ENCODE data around the gene BRD7.

Gene BRD7

GRCh38 chr16:50267151-50267631 lies 101.6 kb downstream of the BRD7 start:
- peak overlapping the region; percentile 77; the same call in 1 of the 2 replicates for H2AFZ ChIP-seq (ENCODE audit: low read length)
- H3F3A ChIP-seq (ENCODE audit: insufficient read depth, low read length) = no peaks in the 10 kb centered on the region
- H3K9ac ChIP-seq (ENCODE audit: low read length) = peak overlapping the region; percentile 66; the same call in 1 of the 2 replicates
- H3K36me3 ChIP-seq (replicated peaks; ENCODE audit: insufficient read depth, low read length) = no peaks in the 10 kb centered on the region
- no peak overlapping the region for H3K27ac ChIP-seq (ENCODE audit: low read length)
- no peaks in the 10 kb centered on the region for H3K9me2 ChIP-seq (replicated peaks; ENCODE audit: insufficient read depth, low read length)
- H4K20me1 ChIP-seq (ENCODE audit: insufficient read depth, low read length) = no peaks in the 10 kb centered on the region
- TF ChIP-seq CTCF (IDR thresholded peaks at IDR 0.05; ENCODE audit: low read length) (no peak), EZH2 (optimal IDR thresholded peaks at IDR 0.05; ENCODE audit: low read depth, low read length) (no peak), EZH2phosphoT487 (IDR thresholded peaks at IDR 0.05; ENCODE audit: low read length) (no peak)
- no peaks in the 10 kb centered on the region for H3K9me3 ChIP-seq (replicated peaks; ENCODE audit: insufficient read depth, low read length)
- H3K79me2 ChIP-seq (ENCODE audit: low read length) = peaks cover 17% of the 10 kb centered on the region; the same call in 1 of the 2 replicates
- H3K27me3 ChIP-seq (replicated peaks; ENCODE audit: insufficient read depth, low read length) = no peaks in the 10 kb centered on the region
- H3K4me1 ChIP-seq (ENCODE audit: low read length) = peaks cover 15% of the 10 kb centered on the region
- H3K4me2 ChIP-seq (ENCODE audit: low read depth, low read length) = peak overlapping the region; percentile 89
- DNase-seq = no peak
- H3K4me3 ChIP-seq (ENCODE audit: low read length) = peak overlapping the region; percentile 73

GRCh38 chr16:50266337-50267091 lies 102.3 kb downstream of the BRD7 start, which contains the start of gene ADCY7:
ADCY7 (plus strand) TSS chr16:50266551; CDS start chr16:50288180, 21,629 bp downstream.
- Histone ChIP-seq H3K4me1 (ENCODE audit: low read length) (peaks cover 15% of the 10 kb centered on the region), H3K9ac (ENCODE audit: low read length) (peak within 1 kb of the TSS; percentile 66), H2AFZ (ENCODE audit: low read length) (peak within 1 kb of the TSS; percentile 77), H3K4me3 (ENCODE audit: low read length) (peak within 1 kb of the TSS; percentile 73), H3K27me3 (replicated peaks; ENCODE audit: insufficient read depth, low read length) (no peaks in the 10 kb centered on the region), H3K9me2 (replicated peaks; ENCODE audit: insufficient read depth, low read length) (no peaks in the 10 kb centered on the region), H3K4me2 (ENCODE audit: low read depth, low read length) (peak within 1 kb of the TSS; percentile 89), H3K79me2 (ENCODE audit: low read length) (peaks cover 17% of the 10 kb centered on the region; the same call in 1 of the 2 replicates), H3K9me3 (replicated peaks; ENCODE audit: insufficient read depth, low read length) (no peaks in the 10 kb centered on the region), H3F3A (ENCODE audit: insufficient read depth, low read length) (no peaks in the 10 kb centered on the region), H4K20me1 (ENCODE audit: insufficient read depth, low read length) (no peaks in the 10 kb centered on the region), H3K36me3 (replicated peaks; ENCODE audit: insufficient read depth, low read length) (no peaks in the 10 kb centered on the region), H3K27ac (ENCODE audit: low read length) (no peak within 1 kb of the TSS)
- DNase-seq = peak; percentile 81
- TF ChIP-seq EZH2 (optimal IDR thresholded peaks at IDR 0.05; ENCODE audit: low read depth, low read length) (no peak), CTCF (IDR thresholded peaks at IDR 0.05; ENCODE audit: low read length) (no peak), EZH2phosphoT487 (IDR thresholded peaks at IDR 0.05; ENCODE audit: low read length) (no peak)

All from MM.1S (cell line).